Measurements from ENCODE around the gene OXER1.
A peak's percentile ranks its signal among the peaks of the same experiment; 100 is the strongest.

The OXER1 gene

GRCh38 chr2:42768706-42769256 lies 4.8 kb upstream of the OXER1 start:
- DNase-seq, result no peak

GRCh38 chr2:42767899-42768705 lies 4.2 kb upstream of the OXER1 start:
- DNase-seq, result no peak

DNA sequence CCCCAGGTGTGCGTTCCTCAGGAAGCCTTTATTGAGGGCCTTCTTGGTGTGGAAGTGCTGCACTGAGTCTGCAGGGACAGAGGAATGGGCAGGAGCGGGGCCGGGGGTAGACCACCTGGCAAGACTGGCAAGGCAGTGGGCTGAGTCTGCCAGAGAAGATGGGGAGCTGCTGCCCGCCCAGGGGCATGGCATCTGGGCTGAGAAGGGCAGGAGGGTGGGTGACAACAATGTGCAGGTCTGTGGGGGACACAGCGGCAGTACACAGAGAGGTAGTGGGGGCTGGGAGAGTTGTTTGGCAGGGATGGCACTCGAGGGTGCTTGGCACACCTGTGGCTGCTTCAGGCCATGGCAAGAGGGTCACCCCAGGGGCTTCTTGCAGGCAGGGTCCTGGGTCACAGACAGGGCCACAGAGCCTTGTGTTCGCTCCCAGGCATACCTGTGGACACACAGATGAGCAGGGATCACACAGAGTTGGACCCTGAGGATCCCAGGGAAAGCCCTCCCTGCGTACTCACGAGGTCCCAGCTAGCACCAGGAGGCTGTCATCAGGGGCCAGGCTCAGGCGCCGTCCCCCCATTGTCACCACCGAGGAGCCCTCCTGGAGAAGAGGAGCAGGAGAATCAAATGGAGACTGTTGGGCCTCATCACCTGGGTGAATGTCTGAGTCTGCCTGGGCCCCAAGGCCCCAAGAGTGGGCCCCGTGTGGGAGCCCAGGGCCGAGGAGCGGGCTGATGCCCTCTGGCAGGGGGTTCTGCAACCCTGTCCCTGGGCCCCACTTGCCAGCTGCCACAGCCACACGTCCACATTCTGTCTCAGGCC lies 3.4 kb upstream of the OXER1 start:
- DNase-seq, result no peak

- no peak for DNase-seq
Measured at GRCh38 chr2:42765686-42766085, 1.8 kb upstream of the OXER1 start.

DNA sequence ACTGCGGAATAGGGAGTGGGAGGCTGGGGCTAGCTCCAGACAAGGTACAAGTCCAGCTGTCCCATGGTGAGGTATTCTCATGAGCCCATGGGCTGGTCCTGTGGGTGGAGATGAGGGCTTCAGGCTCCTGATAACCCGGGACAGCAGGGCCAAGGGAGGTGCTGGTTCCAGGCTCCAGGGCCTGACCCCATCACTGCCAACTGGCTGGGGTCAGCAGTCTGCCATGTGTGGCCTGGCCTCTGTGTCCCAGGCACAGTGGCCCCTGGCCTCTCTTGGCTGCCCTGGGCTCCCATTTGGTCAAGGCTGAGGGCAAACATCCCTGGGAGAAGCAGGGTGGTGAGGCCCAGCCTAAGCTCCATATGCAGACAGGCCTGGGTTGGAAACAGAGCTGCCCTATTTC lies 966 bp upstream of the OXER1 start:
- DNase-seq, result no peak

GRCh38 chr2:42762823-42763804 lies 821 bp downstream of the OXER1 start:
- no peak for DNase-seq

DNA sequence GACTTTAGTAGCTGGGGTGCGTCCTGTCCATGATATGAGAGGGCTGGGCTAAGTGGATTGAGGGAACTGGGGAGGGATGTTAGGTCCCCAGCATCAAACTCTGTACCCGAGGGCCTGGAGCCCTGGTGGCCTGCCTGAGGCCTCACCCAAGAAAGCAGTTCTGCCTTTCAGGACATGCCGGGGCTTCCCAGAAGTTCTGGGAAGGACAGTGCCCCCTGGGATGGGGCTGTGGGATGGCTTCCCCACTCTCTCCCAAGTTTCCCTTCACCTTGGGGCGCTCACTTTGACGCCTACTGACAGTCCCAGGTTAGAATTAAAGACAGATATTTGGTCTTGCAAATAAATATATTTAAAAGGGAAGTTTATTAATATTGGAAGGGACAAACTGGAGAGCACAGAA lies 1.8 kb downstream of the OXER1 start:
- DNase-seq, result no peak

GRCh38 chr2:42761554-42761953 lies 2.4 kb downstream of the OXER1 start:
- DNase-seq, result no peak

DNA sequence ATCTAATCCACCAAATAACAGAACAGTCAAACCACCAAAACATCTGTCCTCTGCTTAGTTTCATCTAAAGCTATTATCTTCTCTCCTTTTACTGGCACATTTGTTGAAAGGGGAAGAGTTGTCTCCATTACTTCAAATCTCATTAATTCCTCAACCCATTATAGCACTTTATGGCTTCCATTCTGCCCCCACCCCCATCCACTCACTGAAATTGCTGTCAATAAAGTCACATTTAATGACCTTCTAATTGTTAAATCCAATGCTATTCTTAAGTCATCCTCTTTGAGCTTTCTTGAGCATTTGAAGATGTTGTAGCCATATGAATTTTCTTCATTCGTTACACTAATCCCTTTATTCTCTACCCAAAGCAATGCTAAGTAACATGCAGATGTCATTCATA lies 5.2 kb downstream of the OXER1 start:
- no peak for DNase-seq

DNA sequence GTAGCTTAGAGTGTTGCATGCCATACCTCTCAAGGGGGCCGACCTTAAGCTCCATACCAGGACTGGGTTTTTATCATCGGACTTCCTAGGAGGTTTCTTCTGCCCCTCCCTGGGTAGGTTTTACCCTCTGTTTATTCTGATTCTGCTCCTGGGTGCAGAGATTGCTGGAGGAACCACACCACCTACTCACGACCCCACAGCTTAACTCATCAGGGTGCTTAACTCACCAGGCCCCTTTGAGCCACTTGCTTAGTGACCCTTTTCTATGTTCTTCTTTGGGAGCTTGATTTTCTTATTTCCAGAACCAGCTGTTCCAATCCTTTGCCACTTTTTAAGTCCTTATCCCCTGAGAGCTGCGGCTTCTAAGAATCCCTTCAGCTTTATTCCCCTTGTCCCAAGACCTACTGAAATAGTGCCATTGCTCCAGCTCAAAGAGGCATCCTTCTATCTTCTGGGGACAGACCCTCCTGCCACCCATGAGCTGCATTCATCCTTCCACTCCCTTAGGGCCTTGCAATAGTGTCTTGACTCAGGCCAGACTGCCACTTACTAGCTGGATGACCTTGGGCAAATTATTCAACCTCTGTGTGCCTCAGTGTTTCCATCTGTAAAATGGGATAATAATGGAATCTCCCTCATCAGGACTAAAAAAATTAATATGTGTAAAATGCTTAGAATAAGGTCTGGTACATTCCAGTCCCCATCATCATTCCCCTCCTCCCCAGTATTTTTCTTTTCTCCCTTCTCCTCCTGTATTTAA lies 5.8 kb downstream of the OXER1 start:
- no peak for DNase-seq

DNA sequence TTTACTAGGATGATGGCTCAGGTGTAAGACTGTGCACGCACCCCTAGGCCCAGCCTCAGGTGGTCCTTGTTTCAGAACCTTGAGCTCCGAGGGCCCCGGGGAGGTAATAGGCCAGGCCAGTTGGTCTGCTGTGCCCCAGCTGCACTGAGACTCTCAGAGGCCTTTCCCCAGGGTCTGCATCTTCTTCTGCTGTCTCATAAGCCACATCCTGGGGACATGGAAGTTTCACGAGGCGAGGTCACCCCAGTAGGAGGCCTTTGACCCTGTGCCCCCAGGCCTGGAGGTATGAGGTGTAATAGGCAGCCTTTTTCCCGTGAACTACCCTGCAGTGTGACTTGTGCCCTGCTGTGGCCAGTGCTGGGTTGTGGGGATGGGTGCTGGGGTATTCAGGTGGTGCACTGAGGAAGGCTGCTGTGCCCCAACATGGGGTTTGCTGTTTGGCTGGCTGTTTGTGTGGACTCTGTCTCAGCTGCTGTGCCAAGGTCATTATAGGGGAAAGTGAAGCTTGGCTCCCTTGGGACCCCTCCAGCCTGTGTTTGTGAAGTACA lies 6.9 kb downstream of the OXER1 start:
- DNase-seq, result no peak

GRCh38 chr2:42756150-42756775 lies 7.7 kb downstream of the OXER1 start:
- no peak for DNase-seq

DNA sequence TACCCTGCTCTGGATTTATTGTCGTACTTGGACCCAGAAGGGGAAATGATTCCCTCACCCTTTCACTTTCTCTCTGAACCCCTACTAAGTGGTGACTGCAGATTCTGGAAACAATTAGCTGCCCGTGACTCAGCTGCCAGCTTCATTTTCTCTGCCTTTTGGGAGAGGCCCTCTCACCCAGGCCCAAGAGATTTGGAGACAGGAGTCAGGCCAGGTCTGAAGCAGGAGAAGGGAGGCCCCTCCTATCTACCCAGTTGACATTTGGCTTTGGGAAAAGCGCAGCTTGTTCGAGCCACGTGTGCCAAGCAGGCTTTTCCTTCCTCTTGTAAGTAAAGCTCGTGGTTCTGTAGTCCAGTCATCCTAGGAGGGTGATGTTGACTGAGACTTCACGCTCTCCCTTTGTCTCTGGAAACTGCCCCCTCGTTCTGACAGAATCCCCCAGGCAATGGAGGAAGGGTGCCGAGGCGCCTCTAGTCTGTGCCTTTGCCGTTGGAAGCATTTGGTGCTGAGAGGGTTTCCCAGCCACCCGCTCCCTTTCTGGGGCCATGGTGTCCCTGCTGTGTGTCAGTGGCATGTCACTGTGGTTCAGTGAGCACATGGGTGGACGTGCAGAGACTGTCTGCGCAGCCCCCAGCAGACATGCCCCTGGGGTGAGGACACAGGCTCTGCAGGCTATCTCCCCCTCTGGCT lies 8.6 kb downstream of the OXER1 start:
- DNase-seq, result peak; percentile 73

DNA sequence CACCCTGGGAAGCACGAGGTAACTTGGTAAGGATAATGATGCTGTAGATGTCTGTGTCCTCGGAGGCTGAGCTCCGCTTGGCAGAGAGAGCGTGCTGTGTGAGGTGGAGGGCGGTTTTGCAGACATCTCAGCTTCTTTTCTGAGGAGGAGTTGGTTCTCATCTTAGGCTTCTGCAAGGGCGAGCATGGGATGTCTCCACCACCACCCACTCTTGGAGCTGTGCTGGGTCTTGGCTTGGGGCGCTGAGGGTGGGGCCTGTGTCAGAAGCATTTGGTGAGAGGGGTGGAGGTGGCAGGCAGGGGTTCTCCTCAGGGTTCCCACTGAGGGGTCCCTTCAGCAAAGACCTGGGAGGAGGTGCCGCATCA lies 9.2 kb downstream of the OXER1 start:
- no peak for DNase-seq

- no peak for DNase-seq
Measured at GRCh38 chr2:42754021-42754775, 9.7 kb downstream of the OXER1 start.

DNA sequence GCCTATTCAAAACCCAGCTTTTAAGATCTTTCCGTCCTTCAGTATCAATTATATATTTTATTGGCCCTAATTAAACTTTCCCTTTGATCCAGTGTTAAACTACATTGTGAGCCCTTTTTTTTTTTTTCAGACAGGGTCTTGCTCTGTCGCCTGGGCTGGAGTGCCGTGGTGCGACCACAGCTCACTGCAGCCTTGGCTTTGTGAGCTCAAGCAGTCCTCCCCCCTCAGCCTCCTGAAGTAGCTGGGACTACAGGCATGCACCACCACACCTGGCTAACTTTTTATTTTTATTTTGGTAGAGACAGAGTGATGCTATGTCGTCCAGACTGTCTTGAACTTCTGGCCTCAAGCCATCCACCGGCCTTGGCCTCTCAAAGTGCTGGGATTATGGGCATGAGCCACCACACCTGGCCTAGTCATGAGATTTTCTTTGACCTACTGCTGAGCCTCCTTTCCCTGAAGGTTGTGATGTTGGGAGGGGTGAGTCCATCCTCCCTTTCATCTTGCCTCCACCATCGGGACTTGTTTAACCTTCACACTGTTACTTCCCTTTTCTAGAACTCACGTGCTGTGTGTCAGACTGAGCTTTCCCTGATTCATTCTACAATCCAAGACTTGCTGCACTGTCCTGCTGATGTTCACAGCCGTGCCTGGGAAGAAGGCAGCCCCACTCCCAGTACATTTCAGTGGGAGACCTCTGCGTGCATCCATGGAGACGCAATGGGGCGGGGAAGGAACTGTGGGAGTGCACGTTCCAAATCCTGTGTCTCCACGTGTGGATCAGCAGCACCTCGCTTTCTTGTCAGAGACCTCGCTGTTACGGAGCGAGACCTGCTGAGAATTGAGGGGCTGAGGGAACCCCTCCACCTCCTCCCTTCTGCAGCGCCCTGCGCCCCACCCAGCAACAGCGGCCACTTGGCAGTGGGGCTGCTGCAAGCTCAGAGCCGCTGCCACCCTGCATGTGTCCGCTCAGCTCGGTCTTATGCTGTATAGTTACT lies 10.8 kb downstream of the OXER1 start:
- DNase-seq, result no peak

GRCh38 chr2:42752314-42752713 lies 11.6 kb downstream of the OXER1 start:
- DNase-seq, result no peak

DNA sequence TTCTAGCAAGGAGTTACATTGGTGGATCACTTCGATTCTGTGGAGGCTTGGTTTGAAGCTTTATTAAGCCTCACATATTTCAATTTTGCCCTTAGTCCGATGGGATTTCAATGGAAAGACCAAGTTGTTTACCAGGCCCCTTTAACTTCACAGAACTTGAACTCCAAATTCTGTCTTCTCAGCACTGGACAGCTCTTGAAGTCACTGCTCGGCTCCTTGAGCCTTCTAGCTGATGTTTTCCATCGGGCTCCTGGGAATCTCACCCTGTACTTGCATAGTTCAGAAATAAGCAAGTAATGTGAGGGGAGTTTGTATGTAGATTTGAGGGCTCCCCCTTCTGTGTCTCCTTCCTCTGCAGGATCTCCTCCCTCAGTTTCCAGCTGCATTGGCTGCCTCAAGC lies 15.1 kb downstream of the OXER1 start:
- no peak for DNase-seq

DNA sequence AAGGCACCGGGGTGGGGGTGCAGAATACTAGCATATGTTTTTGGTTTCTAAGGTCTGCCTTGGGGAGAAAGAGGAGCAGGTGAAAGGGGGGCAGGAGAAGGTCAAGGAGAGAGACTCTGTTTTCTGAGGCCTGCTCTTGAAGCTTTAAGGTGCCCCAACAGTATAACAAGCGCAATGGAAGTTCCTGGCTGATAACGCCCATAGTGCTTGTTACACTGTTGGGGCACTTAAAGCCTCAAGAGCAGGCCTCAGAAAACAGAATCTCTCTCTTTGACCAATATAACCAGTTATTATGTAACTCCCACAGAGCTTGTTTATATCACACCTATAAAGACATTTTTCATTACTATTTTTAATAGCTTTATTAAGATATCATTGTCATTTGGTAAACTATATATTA lies 16.5 kb downstream of the OXER1 start:
- DNase-seq, result no peak

Data from fibroblast of skin of right quadriceps (primary cell).